Nasal cavity respiratory epithelium epithelial cell of viscerocranial mucosa (primary cell): ENCODE results near the gene KRTAP9-7. TPM values are rescaled to one million over a fixed set of nuclear protein-coding genes. Genes with fewer than 3 reads are reported as not detected.

ENCODE experiments used
- total RNA-seq: library from RNA; depleted of rRNA; stranded (reverse); fragments of >200 nt; gene quantifications from 2 replicates; pipeline ENCODE4 v1.2.3, GENCODE V29; 2014

The KRTAP9-7 gene
- total RNA-seq = not detected in 2 replicates

DNA sequence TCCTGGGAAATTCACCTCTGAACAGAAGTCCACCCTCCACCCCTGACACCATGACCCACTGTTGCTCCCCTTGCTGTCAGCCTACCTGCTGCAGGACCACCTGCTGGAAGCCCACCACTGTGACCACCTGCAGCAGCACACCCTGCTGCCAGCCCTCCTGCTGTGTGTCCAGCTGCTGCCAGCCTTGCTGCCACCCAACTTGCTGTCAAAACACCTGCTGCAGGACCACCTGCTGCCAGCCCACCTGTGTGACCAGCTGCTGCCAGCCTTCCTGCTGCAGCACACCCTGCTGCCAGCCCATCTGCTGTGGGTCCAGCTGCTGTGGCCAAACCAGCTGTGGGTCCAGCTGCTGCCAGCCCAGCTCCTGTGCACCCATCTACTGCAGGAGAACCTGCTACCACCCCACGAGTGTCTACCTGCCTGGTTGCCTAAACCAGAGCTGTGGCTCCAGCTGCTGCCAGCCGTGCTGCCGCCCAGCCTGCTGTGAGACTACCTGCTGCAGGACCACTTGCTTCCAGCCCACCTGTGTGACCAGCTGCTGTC, at the start of gene KRTAP9-7:
Gene KRTAP9-7 (plus strand): TSS at position 51 of the 543 bp plus-strand sequence. CDS start 0 bp downstream, at position 51.

DNA sequence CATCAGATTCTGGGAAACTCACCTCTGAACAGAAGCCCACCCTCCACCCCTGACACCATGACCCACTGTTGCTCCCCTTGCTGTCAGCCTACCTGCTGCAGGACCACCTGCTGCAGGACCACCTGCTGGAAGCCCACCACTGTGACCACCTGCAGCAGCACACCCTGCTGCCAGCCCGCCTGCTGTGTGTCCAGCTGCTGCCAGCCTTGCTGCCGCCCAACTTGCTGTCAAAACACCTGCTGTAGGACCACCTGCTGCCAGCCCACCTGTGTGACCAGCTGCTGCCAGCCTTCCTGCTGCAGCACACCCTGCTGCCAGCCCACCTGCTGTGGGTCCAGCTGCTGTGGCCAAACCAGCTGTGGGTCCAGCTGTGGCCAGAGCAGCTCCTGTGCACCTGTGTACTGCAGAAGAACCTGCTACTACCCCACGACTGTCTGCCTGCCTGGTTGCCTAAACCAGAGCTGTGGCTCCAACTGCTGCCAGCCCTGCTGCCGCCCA, 48.9 kb upstream of the KRTAP9-7 start, which contains the start of gene KRTAP9-2:
Gene KRTAP9-2 (plus strand): TSS at position 51 of the 498 bp plus-strand sequence. CDS start 7 bp downstream, at position 58.

DNA sequence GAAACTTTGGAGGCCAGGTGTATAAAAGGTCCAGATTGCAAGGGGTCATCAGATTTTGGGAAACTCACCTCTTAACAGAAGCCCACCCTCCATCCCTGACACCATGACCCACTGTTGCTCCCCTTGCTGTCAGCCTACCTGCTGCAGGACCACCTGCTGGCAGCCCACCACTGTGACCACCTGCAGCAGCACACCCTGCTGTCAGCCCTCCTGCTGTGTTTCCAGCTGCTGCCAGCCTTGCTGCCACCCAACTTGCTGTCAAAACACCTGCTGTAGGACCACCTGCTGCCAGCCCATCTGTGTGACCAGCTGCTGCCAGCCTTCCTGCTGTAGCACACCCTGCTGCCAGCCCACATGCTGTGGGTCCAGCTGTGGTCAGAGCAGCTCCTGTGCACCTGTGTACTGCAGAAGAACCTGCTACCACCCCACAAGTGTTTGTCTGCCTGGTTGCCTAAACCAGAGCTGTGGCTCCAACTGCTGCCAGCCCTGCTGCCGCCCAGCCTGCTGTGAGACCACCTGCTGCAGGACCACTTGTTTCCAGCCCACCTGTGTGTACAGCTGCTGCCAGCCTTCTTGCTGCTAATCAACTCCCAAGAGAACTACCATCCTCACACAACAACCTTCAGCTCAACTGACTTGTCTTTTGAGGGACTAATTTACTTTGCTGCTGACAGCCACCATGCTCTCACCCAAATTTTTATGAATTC, 42.9 kb upstream of the KRTAP9-7 start, which contains the start of gene KRTAP9-3:
Gene KRTAP9-3 (plus strand): TSS at position 51 of the 707 bp plus-strand sequence. CDS start 53 bp downstream, at position 104.

DNA sequence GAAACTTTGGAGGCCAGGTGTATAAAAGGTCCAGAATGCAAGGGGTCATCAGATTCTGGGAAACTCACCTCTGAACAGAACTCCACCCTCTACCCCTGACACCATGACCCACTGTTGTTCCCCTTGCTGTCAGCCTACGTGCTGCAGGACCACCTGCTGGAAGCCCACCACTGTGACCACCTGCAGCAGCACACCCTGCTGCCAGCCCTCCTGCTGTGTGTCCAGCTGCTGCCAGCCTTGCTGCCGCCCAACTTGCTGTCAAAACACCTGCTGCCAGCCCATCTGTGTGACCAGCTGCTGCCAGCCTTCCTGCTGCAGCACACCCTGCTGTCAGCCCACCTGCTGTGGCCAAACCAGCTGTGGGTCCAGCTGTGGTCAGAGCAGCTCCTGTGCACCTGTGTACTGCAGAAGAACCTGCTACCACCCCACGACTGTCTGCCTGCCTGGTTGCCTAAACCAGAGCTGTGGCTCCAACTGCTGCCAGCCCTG, 37.5 kb upstream of the KRTAP9-7 start, which contains the start of gene KRTAP9-8:
Gene KRTAP9-8 (plus strand): TSS at position 51 of the 489 bp plus-strand sequence. CDS start 53 bp downstream, at position 104.

GRCh38 chr17:41249637-41250240, 25.8 kb upstream of the KRTAP9-7 start, which contains the start of gene KRTAP9-4:
Gene KRTAP9-4 (plus strand): TSS chr17:41249687. CDS start chr17:41249721, 34 bp downstream.

DNA sequence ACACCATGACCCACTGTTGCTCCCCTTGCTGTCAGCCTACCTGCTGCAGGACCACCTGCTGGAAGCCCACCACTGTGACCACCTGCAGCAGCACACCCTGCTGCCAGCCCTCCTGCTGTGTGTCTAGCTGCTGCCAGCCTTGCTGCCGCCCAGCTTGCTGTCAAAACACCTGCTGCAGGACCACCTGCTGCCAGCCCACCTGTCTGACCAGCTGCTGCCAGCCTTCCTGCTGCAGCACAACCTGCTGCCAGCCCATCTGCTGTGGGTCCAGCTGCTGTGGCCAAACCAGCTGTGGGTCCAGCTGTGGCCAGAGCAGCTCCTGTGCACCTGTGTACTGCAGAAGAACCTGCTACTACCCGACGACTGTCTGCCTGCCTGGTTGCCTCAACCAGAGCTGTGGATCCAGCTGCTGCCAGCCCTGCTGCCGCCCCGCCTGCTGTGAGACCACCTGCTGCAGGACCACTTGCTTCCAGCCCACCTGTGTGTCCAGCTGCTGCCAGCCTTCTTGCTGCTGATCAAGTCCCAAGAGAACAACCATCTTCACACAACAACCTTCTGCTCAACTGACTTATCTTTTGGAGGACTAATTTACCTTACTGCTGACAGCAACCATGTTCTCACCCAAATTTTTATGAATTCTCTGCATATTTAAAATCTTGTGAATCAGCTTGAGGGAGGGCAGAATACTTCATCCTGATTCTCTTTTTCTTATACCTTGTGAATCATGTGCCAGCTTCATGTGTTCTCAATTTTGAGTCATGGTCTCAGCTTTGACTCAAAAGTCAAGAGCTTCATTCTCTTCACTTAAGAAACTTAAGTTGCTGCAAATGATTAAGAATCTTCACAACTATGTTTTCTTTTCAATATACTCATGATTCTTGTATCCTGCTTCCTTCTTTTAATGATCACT, 19.9 kb upstream of the KRTAP9-7 start, which contains the start of gene KRTAP9-9:
Gene KRTAP9-9 (plus strand): TSS at position 4 of the 910 bp plus-strand sequence.

DNA sequence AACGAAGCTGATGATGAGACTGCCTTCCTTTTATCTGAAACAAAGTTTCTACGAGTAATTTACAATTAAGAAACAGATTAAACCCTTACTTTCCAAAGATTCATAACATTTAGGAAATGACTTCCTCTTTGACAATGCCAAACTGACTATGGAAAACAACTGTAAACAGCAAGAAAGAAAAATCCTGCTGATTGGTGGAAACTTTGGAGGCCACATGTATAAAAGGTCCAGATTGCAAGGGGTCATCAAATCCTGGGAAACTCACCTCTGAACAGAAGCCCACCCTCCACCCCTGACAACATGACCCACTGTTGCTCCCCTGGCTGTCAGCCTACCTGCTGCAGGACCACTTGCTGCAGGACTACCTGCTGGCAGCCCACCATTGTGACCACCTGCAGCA, 10.4 kb upstream of the KRTAP9-7 start, which contains the start of gene KRTAP9-6:
Gene KRTAP9-6 (plus strand): TSS at position 301 of the 400 bp plus-strand sequence. CDS start 0 bp downstream, at position 301.

GRCh38 chr17:41301916-41302901, 26.7 kb downstream of the KRTAP9-7 start, which contains the start of gene KRTAP29-1:
Gene KRTAP29-1 (minus strand): TSS chr17:41302851. CDS start chr17:41302851, 0 bp downstream.

GRCh38 chr17:41308918-41309359, 33.4 kb downstream of the KRTAP9-7 start, which contains the start of gene KRTAP16-1:
Gene KRTAP16-1 (minus strand): TSS chr17:41309309. CDS start chr17:41309253, 56 bp downstream.

DNA sequence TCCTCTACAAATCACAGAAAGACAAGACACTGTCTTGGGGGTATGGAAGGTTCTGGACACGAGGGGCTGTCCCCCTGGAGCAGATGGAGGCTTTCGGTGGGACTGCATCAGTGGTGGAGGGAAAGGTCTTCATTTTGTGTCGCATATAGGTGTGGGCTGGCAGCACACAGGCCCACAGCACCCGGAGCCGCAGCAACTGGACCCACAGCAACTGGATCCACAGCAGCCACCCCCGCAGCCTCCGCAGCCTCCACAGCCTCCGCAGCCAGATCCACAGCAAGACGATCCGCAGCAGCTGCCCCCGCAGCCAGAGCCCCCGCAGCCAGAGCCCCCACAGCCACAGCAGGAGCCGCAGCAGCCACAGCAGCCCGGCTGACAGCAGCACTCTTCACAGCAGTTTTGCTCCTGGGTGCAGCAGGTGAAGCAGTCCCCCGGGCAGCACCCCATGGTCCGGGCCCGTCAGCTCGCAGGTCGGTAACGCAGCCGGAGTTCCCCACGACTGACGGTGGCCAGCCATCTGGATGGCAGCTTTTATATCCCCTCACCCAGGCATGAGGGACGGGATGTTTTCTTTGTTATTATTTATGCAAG, 39.8 kb downstream of the KRTAP9-7 start, which contains the start of gene KRTAP17-1:
Gene KRTAP17-1 (minus strand): TSS at position 507 of the 591 bp plus-strand sequence. CDS start 60 bp downstream, at position 447.

Other genes with a start within 250 kb of the KRTAP9-7 start
- not detected in 2 replicates for gene KRTAP1-5, start 248.5 kb upstream of the KRTAP9-7 start, total RNA-seq
- not detected in 2 replicates for gene KRTAP1-4, start 245.5 kb upstream of the KRTAP9-7 start, total RNA-seq
- not detected in 2 replicates for gene KRTAP1-3, start 240.8 kb upstream of the KRTAP9-7 start, total RNA-seq
- not detected in 2 replicates for gene KRTAP1-1, start 234.2 kb upstream of the KRTAP9-7 start, total RNA-seq
- gene KRTAP2-1, start 228.4 kb upstream of the KRTAP9-7 start, total RNA-seq = not detected in 2 replicates
- not detected in 2 replicates for gene KRTAP2-2, start 220.5 kb upstream of the KRTAP9-7 start, total RNA-seq
- gene KRTAP2-3, start 215.6 kb upstream of the KRTAP9-7 start, total RNA-seq = 0.93 TPM in 1 of 2 replicates, not detected in the other
- not detected in 2 replicates for gene KRTAP2-4, start 209.8 kb upstream of the KRTAP9-7 start, total RNA-seq
- gene KRTAP4-7, start 191.5 kb upstream of the KRTAP9-7 start, total RNA-seq = not detected in 2 replicates
- gene KRTAP4-8, start 177.6 kb upstream of the KRTAP9-7 start, total RNA-seq = not detected in 2 replicates
- gene KRTAP4-16, start 173.5 kb upstream of the KRTAP9-7 start, total RNA-seq = not detected in 2 replicates
- not detected in 2 replicates for gene KRTAP4-9, start 170.3 kb upstream of the KRTAP9-7 start, total RNA-seq
- not detected in 2 replicates for gene KRTAP4-11, start 157.3 kb upstream of the KRTAP9-7 start, total RNA-seq
- gene KRTAP4-12, start 151.5 kb upstream of the KRTAP9-7 start, total RNA-seq = not detected in 2 replicates
- not detected in 2 replicates for gene KRTAP4-6, start 135.2 kb upstream of the KRTAP9-7 start, total RNA-seq
- gene KRTAP4-5, start 125.9 kb upstream of the KRTAP9-7 start, total RNA-seq = not detected in 2 replicates
- not detected in 2 replicates for gene KRTAP4-4, start 115.0 kb upstream of the KRTAP9-7 start, total RNA-seq
- gene KRTAP4-3, start 107.5 kb upstream of the KRTAP9-7 start, total RNA-seq = not detected in 2 replicates
- gene KRTAP4-2, start 97.5 kb upstream of the KRTAP9-7 start, total RNA-seq = not detected in 2 replicates
- gene KRTAP4-1, start 90.8 kb upstream of the KRTAP9-7 start, total RNA-seq = not detected in 2 replicates
- gene KRTAP9-1, start 85.8 kb upstream of the KRTAP9-7 start, total RNA-seq = not detected in 2 replicates
- not detected in 2 replicates for gene KRTAP9-2, start 49.0 kb upstream of the KRTAP9-7 start, total RNA-seq
- gene KRTAP9-3, start 43.2 kb upstream of the KRTAP9-7 start, total RNA-seq = not detected in 2 replicates
- gene KRTAP9-8, start 37.7 kb upstream of the KRTAP9-7 start, total RNA-seq = not detected in 2 replicates
- gene KRTAP9-4, start 26.0 kb upstream of the KRTAP9-7 start, total RNA-seq = not detected in 2 replicates
- not detected in 2 replicates for gene KRTAP9-9, start 20.3 kb upstream of the KRTAP9-7 start, total RNA-seq
- not detected in 2 replicates for gene KRTAP9-6, start 10.3 kb upstream of the KRTAP9-7 start, total RNA-seq
- not detected in 2 replicates for gene KRTAP29-1, start 27.2 kb downstream of the KRTAP9-7 start, total RNA-seq
- not detected in 2 replicates for gene KRTAP16-1, start 33.6 kb downstream of the KRTAP9-7 start, total RNA-seq
- not detected in 2 replicates for gene KRTAP17-1, start 40.0 kb downstream of the KRTAP9-7 start, total RNA-seq
- gene KRT33A, start 75.1 kb downstream of the KRTAP9-7 start, total RNA-seq = 0.28 and 0.68 TPM in 2 replicates
- gene KRT33B, start 94.1 kb downstream of the KRTAP9-7 start, total RNA-seq = 1.1 and 59.1 TPM in 2 replicates
- 1.00 and 2.7 TPM in 2 replicates for gene KRT34, start 106.6 kb downstream of the KRTAP9-7 start, total RNA-seq
- 0.14 and 0.34 TPM in 2 replicates for gene KRT31, start 121.9 kb downstream of the KRTAP9-7 start, total RNA-seq
- gene KRT37, start 148.9 kb downstream of the KRTAP9-7 start, total RNA-seq = 2.1 TPM in 1 of 2 replicates, not detected in the other
- 0.07 TPM in 1 of 2 replicates, not detected in the other for gene KRT38, start 165.3 kb downstream of the KRTAP9-7 start, total RNA-seq
- gene KRT32, start 191.7 kb downstream of the KRTAP9-7 start, total RNA-seq = not detected in 2 replicates
- not detected in 2 replicates for gene KRT35, start 205.5 kb downstream of the KRTAP9-7 start, total RNA-seq
- gene KRT36, start 214.2 kb downstream of the KRTAP9-7 start, total RNA-seq = not detected in 2 replicates
- gene KRT13, start 229.9 kb downstream of the KRTAP9-7 start, total RNA-seq = 6.5 and 231 TPM in 2 replicates
- gene KRT15, start 243.2 kb downstream of the KRTAP9-7 start, total RNA-seq = 38.3 and 63.4 TPM in 2 replicates